Measurements from ENCODE around the gene SARNP.
"Not testable (repeated sequence)": the region's sequence is repeated elsewhere in the genome, so short reads cannot be mapped to it uniquely, and the experiment has no call there.

The SARNP gene

GRCh38 chr12:55817345-55818139 lies at the start of gene SARNP, which contains the start of gene ORMDL2:
Gene SARNP, minus strand, starts transcription at chr12:55817724. Its CDS starts 23 bp downstream, at chr12:55817701.
Gene ORMDL2, plus strand, starts transcription at chr12:55818041. Its CDS starts 959 bp downstream, at chr12:55819000.
- H3K27ac ChIP-seq (ENCODE audit: low read length), result peak within 1 kb of the TSS; percentile 94
- H3K36me3 ChIP-seq (ENCODE audit: control insufficient read depth, low read depth, low read length), result peaks cover 51% of the 10 kb centered on the region
- H3K9me3 ChIP-seq (ENCODE audit: control insufficient read depth, low read depth, low read length), result no peaks in the 10 kb centered on the region
- H3K4me1 ChIP-seq (ENCODE audit: control insufficient read depth, low read depth, low read length), result peaks cover 30% of the 10 kb centered on the region
- no peaks in the 10 kb centered on the region for H3K27me3 ChIP-seq (ENCODE audit: control insufficient read depth, insufficient read depth, low read length)
- peak within 1 kb of the TSS; percentile 97 for H3K9ac ChIP-seq (ENCODE audit: low read length)
- H3K4me3 ChIP-seq (ENCODE audit: low read length), result peak within 1 kb of the TSS; percentile 99

GRCh38 chr12:55866454-55867004 lies 49.0 kb upstream of the SARNP start:
- not testable (repeated sequence) for H3K9me3 ChIP-seq (ENCODE audit: control insufficient read depth, low read depth, low read length); H3K9ac ChIP-seq (ENCODE audit: low read length); H3K27ac ChIP-seq (ENCODE audit: low read length); H3K4me1 ChIP-seq (ENCODE audit: control insufficient read depth, low read depth, low read length); H3K4me3 ChIP-seq (ENCODE audit: low read length); H3K36me3 ChIP-seq (ENCODE audit: control insufficient read depth, low read depth, low read length); H3K27me3 ChIP-seq (ENCODE audit: control insufficient read depth, insufficient read depth, low read length)

GRCh38 chr12:55865327-55865726 lies 47.8 kb upstream of the SARNP start:
- Histone ChIP-seq H3K9ac (ENCODE audit: low read length) (no peak overlapping the region), H3K36me3 (ENCODE audit: control insufficient read depth, low read depth, low read length) (no peaks in the 10 kb centered on the region), H3K27me3 (ENCODE audit: control insufficient read depth, insufficient read depth, low read length) (no peaks in the 10 kb centered on the region), H3K27ac (ENCODE audit: low read length) (no peak overlapping the region), H3K4me3 (ENCODE audit: low read length) (no peak overlapping the region), H3K4me1 (ENCODE audit: control insufficient read depth, low read depth, low read length) (no peaks in the 10 kb centered on the region), H3K9me3 (ENCODE audit: control insufficient read depth, low read depth, low read length) (peaks cover 4% of the 10 kb centered on the region)

GRCh38 chr12:55862931-55863330 lies 45.4 kb upstream of the SARNP start:
- H3K4me3 ChIP-seq (ENCODE audit: low read length); H3K9me3 ChIP-seq (ENCODE audit: control insufficient read depth, low read depth, low read length); H3K4me1 ChIP-seq (ENCODE audit: control insufficient read depth, low read depth, low read length); H3K27ac ChIP-seq (ENCODE audit: low read length); H3K27me3 ChIP-seq (ENCODE audit: control insufficient read depth, insufficient read depth, low read length); H3K36me3 ChIP-seq (ENCODE audit: control insufficient read depth, low read depth, low read length); H3K9ac ChIP-seq (ENCODE audit: low read length): not testable (repeated sequence)

GRCh38 chr12:55862286-55862685 lies 44.8 kb upstream of the SARNP start:
- Histone ChIP-seq H3K9me3 (ENCODE audit: control insufficient read depth, low read depth, low read length) (peaks cover 4% of the 10 kb centered on the region), H3K4me3 (ENCODE audit: low read length) (no peak overlapping the region), H3K4me1 (ENCODE audit: control insufficient read depth, low read depth, low read length) (no peaks in the 10 kb centered on the region), H3K9ac (ENCODE audit: low read length) (no peak overlapping the region), H3K27me3 (ENCODE audit: control insufficient read depth, insufficient read depth, low read length) (no peaks in the 10 kb centered on the region), H3K27ac (ENCODE audit: low read length) (no peak overlapping the region), H3K36me3 (ENCODE audit: control insufficient read depth, low read depth, low read length) (no peaks in the 10 kb centered on the region)

- Histone ChIP-seq H3K9ac (ENCODE audit: low read length) (no peak overlapping the region), H3K9me3 (ENCODE audit: control insufficient read depth, low read depth, low read length) (peaks cover 4% of the 10 kb centered on the region), H3K4me1 (ENCODE audit: control insufficient read depth, low read depth, low read length) (no peaks in the 10 kb centered on the region), H3K4me3 (ENCODE audit: low read length) (no peak overlapping the region), H3K27ac (ENCODE audit: low read length) (no peak overlapping the region), H3K36me3 (ENCODE audit: control insufficient read depth, low read depth, low read length) (no peaks in the 10 kb centered on the region), H3K27me3 (ENCODE audit: control insufficient read depth, insufficient read depth, low read length) (no peaks in the 10 kb centered on the region)
Observed at GRCh38 chr12:55861871-55862270, 44.3 kb upstream of the SARNP start.

- no peak overlapping the region for H3K27ac ChIP-seq (ENCODE audit: low read length)
- H3K4me3 ChIP-seq (ENCODE audit: low read length), result no peak overlapping the region
- no peaks in the 10 kb centered on the region for H3K36me3 ChIP-seq (ENCODE audit: control insufficient read depth, low read depth, low read length)
- H3K9ac ChIP-seq (ENCODE audit: low read length), result no peak overlapping the region
- H3K27me3 ChIP-seq (ENCODE audit: control insufficient read depth, insufficient read depth, low read length), result no peaks in the 10 kb centered on the region
- peaks cover 4% of the 10 kb centered on the region for H3K9me3 ChIP-seq (ENCODE audit: control insufficient read depth, low read depth, low read length)
- H3K4me1 ChIP-seq (ENCODE audit: control insufficient read depth, low read depth, low read length), result no peaks in the 10 kb centered on the region
Observed at GRCh38 chr12:55861396-55861795, 43.9 kb upstream of the SARNP start.

GRCh38 chr12:55852740-55853139 lies 35.2 kb upstream of the SARNP start:
- Histone ChIP-seq H3K9me3 (ENCODE audit: control insufficient read depth, low read depth, low read length) (no peaks in the 10 kb centered on the region), H3K9ac (ENCODE audit: low read length) (no peak overlapping the region), H3K36me3 (ENCODE audit: control insufficient read depth, low read depth, low read length) (no peaks in the 10 kb centered on the region), H3K4me1 (ENCODE audit: control insufficient read depth, low read depth, low read length) (no peaks in the 10 kb centered on the region), H3K27me3 (ENCODE audit: control insufficient read depth, insufficient read depth, low read length) (no peaks in the 10 kb centered on the region), H3K4me3 (ENCODE audit: low read length) (no peak overlapping the region), H3K27ac (ENCODE audit: low read length) (no peak overlapping the region)

- no peaks in the 10 kb centered on the region for H3K4me1 ChIP-seq (ENCODE audit: control insufficient read depth, low read depth, low read length)
- H3K4me3 ChIP-seq (ENCODE audit: low read length), result no peak overlapping the region
- no peak overlapping the region for H3K9ac ChIP-seq (ENCODE audit: low read length)
- no peaks in the 10 kb centered on the region for H3K27me3 ChIP-seq (ENCODE audit: control insufficient read depth, insufficient read depth, low read length)
- H3K27ac ChIP-seq (ENCODE audit: low read length), result no peak overlapping the region
- H3K36me3 ChIP-seq (ENCODE audit: control insufficient read depth, low read depth, low read length), result no peaks in the 10 kb centered on the region
- no peaks in the 10 kb centered on the region for H3K9me3 ChIP-seq (ENCODE audit: control insufficient read depth, low read depth, low read length)
Observed at GRCh38 chr12:55850893-55851292, 33.4 kb upstream of the SARNP start.

- no peak overlapping the region for H3K27ac ChIP-seq (ENCODE audit: low read length)
Observed at GRCh38 chr12:55850401-55850800, 32.9 kb upstream of the SARNP start.

GRCh38 chr12:55849616-55850343 lies 32.3 kb upstream of the SARNP start:
- Histone ChIP-seq H3K9ac (ENCODE audit: low read length) (no peak overlapping the region), H3K36me3 (ENCODE audit: control insufficient read depth, low read depth, low read length) (no peaks in the 10 kb centered on the region), H3K4me3 (ENCODE audit: low read length) (no peak overlapping the region), H3K27ac (ENCODE audit: low read length) (no peak overlapping the region), H3K9me3 (ENCODE audit: control insufficient read depth, low read depth, low read length) (no peaks in the 10 kb centered on the region), H3K4me1 (ENCODE audit: control insufficient read depth, low read depth, low read length) (no peaks in the 10 kb centered on the region), H3K27me3 (ENCODE audit: control insufficient read depth, insufficient read depth, low read length) (no peaks in the 10 kb centered on the region)

More at GRCh38 chr12:55850401-55850800, 32.9 kb upstream of the SARNP start:
- Histone ChIP-seq H3K36me3 (ENCODE audit: control insufficient read depth, low read depth, low read length) (no peaks in the 10 kb centered on the region), H3K4me3 (ENCODE audit: low read length) (no peak overlapping the region), H3K27me3 (ENCODE audit: control insufficient read depth, insufficient read depth, low read length) (no peaks in the 10 kb centered on the region), H3K9me3 (ENCODE audit: control insufficient read depth, low read depth, low read length) (no peaks in the 10 kb centered on the region), H3K4me1 (ENCODE audit: control insufficient read depth, low read depth, low read length) (no peaks in the 10 kb centered on the region), H3K9ac (ENCODE audit: low read length) (no peak overlapping the region)

All from iPS-18a (cell line).